ENCODE measurements around the gene SP9.

The SP9 gene

GRCh38 chr2:174335988-174336500 lies 1.3 kb downstream of the SP9 start:
- TF ChIP-seq USF1 (IDR thresholded peaks at IDR 0.05) (no peak), FOXM1 (IDR thresholded peaks at IDR 0.05; ENCODE audit: borderline replicate concordance, low read depth) (no peak), TEAD4 (IDR thresholded peaks at IDR 0.05) (no peak), TAF1 (IDR thresholded peaks at IDR 0.05; ENCODE audit: low read depth) (no peak), MAX (IDR thresholded peaks at IDR 0.05) (peak; percentile 81), ZBTB7A (IDR thresholded peaks at IDR 0.05; ENCODE audit: low read depth) (no peak; the same call in 1 of the 2 replicates), EP300 (IDR thresholded peaks at IDR 0.05; ENCODE audit: borderline replicate concordance) (peak; percentile 10; the same call in 1 of the 2 replicates), RAD21 (IDR thresholded peaks at IDR 0.05; ENCODE audit: low read depth) (no peak), NFIC (IDR thresholded peaks at IDR 0.05) (no peak), CREB1 (IDR thresholded peaks at IDR 0.05; ENCODE audit: low read depth) (no peak), TCF12 (IDR thresholded peaks at IDR 0.05; ENCODE audit: low read depth) (no peak), REST (IDR thresholded peaks at IDR 0.05; ENCODE audit: low read depth) (no peak), YY1 (IDR thresholded peaks at IDR 0.05; ENCODE audit: low read depth) (no peak)

GRCh38 chr2:174336501-174337336 lies 2.0 kb downstream of the SP9 start:
- no peak for TF ChIP-seq CREB1 (IDR thresholded peaks at IDR 0.05; ENCODE audit: low read depth)
- TF ChIP-seq NFIC (IDR thresholded peaks at IDR 0.05): no peak
- TF ChIP-seq MAX (IDR thresholded peaks at IDR 0.05): peak; percentile 97
- TF ChIP-seq REST (IDR thresholded peaks at IDR 0.05; ENCODE audit: low read depth): no peak
- TF ChIP-seq YY1 (IDR thresholded peaks at IDR 0.05; ENCODE audit: low read depth): peak; percentile 31; the same call in 1 of the 2 replicates
- no peak for TF ChIP-seq TEAD4 (IDR thresholded peaks at IDR 0.05)
- TF ChIP-seq RAD21 (IDR thresholded peaks at IDR 0.05; ENCODE audit: low read depth): no peak
- no peak for TF ChIP-seq EGR1 (IDR thresholded peaks at IDR 0.05)
- TF ChIP-seq TCF12 (IDR thresholded peaks at IDR 0.05; ENCODE audit: low read depth): no peak
- TF ChIP-seq TAF1 (IDR thresholded peaks at IDR 0.05; ENCODE audit: low read depth): no peak
- no peak for TF ChIP-seq USF1 (IDR thresholded peaks at IDR 0.05)

GRCh38 chr2:174337337-174338146 lies 2.8 kb downstream of the SP9 start:
- TF ChIP-seq TAF1 (IDR thresholded peaks at IDR 0.05; ENCODE audit: low read depth): no peak
- TF ChIP-seq NFIC (IDR thresholded peaks at IDR 0.05): no peak
- TF ChIP-seq EGR1 (IDR thresholded peaks at IDR 0.05): no peak
- TF ChIP-seq CEBPB (IDR thresholded peaks at IDR 0.05): no peak
- no peak for TF ChIP-seq REST (IDR thresholded peaks at IDR 0.05; ENCODE audit: low read depth)
- TF ChIP-seq RAD21 (IDR thresholded peaks at IDR 0.05; ENCODE audit: low read depth): no peak
- no peak for TF ChIP-seq MAX (IDR thresholded peaks at IDR 0.05)
- TF ChIP-seq YY1 (IDR thresholded peaks at IDR 0.05; ENCODE audit: low read depth): no peak
- no peak for TF ChIP-seq USF1 (IDR thresholded peaks at IDR 0.05)
- no peak for TF ChIP-seq ZBTB7A (IDR thresholded peaks at IDR 0.05; ENCODE audit: low read depth)
- no peak for TF ChIP-seq EP300 (IDR thresholded peaks at IDR 0.05; ENCODE audit: borderline replicate concordance)
- no peak for TF ChIP-seq FOXM1 (IDR thresholded peaks at IDR 0.05; ENCODE audit: borderline replicate concordance, low read depth)
- TF ChIP-seq TEAD4 (IDR thresholded peaks at IDR 0.05): no peak
- no peak for TF ChIP-seq CREB1 (IDR thresholded peaks at IDR 0.05; ENCODE audit: low read depth)
- TF ChIP-seq TCF12 (IDR thresholded peaks at IDR 0.05; ENCODE audit: low read depth): no peak

All from Ishikawa (cell line).